ENCODE results near the gene RGMA.
"Not testable (repeated sequence)": the region's sequence is repeated elsewhere in the genome, so short reads cannot be mapped to it uniquely, and the experiment has no call there.

The RGMA gene

GRCh38 chr15:93046120-93046519 is 42.9 kb downstream of the RGMA start:
- DNase-seq: no peak

- no peak for DNase-seq
Measured at GRCh38 chr15:93045191-93045785, 43.7 kb downstream of the RGMA start.

- no peak for DNase-seq
Measured at GRCh38 chr15:93044301-93045190, 44.5 kb downstream of the RGMA start.

DNA sequence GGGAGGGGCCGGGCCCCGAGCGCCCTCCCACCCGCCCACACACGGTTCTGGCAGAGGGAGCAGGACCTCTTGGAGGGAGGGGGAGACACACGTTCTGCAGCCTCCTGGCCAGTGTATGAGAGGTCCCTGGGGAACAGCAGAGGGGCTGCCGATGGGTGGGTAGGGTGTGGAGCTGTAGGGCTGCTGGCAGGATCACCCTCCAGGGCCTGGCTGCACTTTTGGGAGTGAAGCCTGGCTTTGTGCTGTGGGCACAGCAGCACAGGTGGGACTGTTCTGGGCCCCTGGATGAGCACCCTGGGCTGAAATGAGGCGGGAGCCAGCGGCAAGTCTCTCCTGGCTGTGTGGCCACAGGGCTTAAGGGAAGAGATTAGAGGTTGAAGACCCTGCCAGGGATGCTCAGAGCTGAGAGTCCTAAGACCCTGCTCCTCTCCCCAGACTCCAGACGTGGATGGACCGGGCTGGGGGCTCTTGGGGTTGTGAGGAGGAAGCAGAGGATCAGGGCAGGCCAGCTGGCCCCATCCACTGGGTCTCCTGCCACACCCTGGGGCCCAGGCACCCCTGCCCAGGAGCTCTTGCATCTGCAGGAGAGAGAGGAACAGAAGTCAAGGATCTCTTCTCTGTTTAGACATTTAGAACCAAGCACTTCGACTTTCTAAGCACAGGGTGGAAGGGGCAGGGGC is 45.2 kb downstream of the RGMA start:
- DNase-seq: no peak

DNA sequence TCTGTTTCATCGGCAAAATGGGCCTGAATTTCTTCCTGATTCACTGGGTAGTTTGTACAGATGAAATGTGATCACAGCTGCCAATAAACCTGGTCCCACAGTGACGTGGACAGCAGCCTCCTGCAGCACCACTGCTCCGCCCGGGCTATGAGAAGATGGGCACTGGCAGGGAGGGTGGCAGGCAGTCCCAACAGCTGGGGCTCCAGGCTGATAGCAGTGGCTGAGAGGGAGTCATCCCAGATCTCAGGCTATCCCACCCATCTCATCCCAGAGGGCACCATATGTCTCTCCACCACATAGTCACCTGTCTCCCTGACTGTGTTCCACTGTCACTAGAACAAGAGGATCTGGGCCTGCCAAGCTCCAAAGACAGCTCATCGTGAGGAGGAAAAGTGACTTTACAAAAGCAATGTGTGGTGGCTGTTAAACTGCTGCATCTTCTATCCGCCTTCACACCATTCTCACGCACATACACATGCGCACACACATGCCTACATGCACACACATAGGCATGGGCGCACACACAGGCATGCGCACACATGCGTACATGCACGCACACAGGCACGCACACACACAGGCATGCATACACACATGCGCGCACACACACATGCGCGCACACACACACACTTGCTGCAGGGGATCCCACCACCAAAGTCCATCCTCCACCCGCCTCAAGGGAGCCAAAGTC is 46.2 kb downstream of the RGMA start:
- DNase-seq: no peak

DNA sequence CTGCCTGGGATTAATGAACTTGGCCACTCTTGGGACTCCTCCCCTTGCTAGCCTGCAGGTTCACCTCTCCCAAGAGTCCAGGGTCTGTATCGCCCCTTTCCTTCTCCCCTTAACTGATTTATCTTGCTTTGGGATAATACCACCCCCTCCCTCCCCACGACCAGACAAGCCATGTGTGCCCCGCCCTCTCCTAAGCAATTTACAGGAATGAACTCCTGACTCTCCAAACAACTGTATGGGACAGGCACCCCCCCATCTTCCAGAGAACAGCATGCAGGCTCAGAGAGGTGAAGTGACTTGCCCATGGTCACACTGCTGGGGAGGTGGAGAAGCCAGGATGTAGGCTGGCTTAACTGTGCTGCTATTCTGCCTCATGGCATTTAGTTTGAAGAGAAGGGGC is 46.8 kb downstream of the RGMA start:
- DNase-seq: no peak

DNA sequence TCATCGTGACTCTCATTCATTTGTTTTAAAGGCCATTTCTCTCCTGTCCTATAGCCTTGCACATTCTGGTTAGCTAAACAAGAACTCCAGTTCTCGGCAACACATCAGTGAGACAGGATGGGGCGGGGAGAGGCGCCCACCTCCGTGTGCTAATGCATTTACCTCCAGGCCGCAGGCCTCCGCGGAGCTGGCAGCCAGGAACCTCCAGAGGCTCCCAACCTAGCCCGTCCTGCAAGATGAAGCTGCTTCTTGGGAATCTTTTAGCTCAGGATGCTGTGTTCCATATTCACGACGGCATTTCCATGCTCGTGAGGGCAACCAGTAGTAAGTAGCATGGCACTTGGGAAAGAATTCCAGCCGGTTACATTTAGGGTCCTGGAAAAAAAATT is 47.9 kb downstream of the RGMA start:
- DNase-seq: no peak

DNA sequence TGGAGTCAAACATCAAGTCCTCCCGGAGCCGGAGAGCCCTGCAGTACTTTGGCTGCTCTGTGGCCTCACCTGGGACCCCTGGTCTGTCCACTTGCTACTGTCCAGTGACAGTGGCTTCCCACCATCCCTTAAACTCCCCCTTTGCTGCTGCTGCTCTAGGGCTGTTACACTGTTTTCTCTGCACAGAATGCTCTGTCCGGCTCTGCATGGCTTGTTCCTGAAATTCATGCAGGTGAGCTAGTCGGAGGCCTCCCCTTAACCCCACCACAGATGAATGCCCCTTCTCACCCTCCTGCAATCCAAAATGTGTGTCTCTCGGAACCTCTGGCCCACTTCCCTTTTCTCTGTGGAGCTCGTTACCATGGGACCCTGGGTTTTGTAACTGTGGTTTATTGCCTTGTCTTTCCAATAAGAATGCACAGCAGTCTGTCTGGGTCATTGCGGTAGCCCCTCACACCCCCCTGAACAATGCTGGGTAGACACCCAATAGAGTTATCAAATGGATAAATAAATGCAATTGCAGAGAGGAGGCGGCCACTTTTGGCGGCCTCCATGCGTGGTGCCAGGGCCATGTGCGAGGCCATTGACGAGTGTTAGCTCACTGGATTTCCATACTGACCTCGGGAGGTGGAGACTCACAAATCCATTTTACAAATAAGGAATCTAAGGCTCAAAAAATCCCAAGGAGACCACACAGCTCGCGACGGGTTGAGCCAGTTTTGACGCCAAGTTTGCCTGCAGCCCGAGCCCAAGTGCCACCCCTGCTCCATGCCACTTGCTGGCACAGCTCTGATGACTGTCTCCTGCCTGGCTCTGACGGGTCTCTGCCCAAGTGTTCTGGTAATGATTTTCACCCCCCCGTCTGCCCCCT is 48.5 kb downstream of the RGMA start:
- no peak for DNase-seq

GRCh38 chr15:93039562-93040287 is 49.3 kb downstream of the RGMA start:
- not testable (repeated sequence) for DNase-seq

DNA sequence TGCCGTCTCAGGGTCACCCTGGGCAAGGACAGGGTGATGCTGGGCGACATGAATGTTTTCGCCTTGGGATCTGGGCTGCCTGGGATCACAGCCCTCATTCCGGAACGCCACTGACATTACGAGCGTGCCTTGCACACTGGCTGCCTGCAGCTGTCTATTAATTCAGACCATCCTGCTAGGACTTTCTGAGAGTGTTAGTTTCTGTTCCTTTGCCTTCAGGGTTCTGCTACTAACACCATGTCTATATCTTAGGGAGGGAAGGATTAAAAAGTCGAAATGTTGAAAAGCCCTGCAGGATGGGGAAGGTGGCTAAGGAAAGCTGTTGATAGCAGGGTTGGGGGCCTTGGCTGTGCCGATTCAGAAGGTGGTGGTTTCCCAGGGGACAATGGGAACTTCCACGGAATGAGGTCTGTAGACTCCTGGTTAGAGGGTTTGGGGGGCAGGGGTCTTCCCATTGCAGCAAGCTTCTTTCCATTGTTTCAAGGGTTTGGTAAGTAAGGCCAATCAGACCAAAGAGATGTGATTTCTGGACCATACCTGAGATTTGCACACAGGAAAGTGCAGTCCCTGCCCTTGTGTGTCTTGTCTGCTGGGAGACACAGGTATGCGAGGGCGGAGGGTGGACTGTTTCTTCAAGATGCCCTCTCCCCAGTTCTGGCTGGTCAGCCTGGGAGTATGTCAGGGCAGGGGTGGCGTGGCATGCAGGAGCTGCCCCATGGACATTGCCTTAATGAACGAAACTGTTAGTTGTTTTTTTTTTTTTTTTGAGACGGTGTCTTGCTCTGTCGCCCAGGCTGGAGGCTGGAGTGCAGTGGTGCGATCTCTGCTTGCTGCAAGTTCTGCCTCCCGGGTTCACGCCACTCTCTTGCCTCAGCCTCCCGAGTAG is 50.9 kb downstream of the RGMA start:
- no peak for DNase-seq

DNA sequence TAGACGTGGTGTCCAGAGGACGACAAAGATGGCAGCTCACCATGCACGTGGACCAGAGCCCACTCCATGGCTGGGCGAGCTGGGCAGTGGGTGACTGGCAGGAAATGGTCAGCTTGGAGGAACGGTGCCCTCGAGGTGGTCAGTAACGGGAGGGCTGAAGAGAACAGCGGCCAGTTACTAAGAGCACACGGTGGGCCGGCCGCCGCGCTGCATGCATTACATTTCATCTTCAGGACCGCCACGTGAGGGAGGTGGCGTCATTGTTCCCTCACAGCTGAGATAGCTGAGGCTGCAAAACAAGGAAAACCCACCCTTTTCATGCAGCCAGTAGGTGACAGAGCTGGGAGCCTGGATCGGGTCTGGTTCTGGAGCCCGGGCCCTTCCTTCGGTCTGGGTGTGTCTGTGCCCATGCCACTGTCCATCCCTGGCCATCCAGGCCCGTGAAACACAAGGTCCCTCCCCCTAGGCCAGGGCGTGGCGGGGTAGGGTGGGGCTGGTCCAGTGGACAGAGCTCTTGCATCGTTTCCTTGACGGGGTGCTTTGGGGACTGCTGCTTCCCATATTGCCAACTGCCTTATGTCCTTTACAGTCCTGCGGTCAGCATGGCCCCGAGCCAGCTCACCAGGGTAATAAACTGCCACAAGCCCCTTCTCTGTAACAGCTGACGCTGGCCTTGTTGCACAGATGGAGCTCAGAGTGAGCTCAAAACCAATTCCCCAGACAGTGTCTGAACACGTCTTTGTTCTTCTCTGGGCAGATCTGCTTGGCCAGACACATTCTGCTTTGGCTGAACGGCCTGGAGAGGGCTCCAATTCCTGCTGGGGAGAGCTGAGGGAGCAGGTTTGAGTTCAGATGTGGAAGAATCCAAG is 51.8 kb downstream of the RGMA start:
- DNase-seq: no peak

DNA sequence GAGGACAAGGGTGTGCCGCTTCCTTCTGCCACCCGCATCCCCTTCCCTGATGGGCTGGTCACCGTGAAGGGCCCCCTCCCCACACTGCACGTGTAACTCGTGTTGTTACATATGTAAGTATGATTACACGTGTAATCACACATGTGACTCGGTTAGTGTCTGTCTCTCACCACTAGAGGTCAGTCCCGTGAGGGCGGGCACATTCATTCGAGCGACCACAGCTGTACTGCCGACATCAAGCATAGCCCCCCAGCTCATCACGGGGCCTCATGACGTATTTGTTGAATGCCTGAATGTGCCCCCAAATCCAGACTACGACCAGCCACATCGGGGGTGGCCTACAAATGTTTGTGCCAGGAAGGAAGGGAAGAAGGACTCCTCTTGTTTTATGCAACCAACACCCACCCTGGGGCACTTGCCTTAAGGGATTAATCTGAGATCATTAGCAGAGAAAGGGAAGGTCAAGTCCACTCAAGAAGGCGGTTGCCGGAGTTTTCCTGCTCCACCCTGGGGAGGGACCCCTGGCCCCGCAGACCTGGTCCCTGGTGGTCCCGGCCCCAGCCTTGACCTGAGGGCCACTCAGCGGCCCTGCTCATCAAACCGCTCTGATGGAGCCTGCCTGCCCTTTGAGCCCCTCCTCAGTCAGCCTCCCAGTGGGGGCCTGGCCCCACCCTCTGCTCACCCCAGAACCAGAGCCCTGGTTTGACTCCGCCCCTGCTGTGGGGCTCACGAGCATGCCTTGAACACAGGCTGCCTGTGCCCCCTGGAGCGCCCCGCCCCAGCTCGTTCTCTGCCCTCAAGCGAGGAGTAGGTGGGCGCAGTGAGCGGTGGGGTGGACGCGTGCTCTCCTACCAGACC is 52.8 kb downstream of the RGMA start:
- peak; percentile 69 to 70 for DNase-seq

GRCh38 chr15:93035092-93035915 is 53.7 kb downstream of the RGMA start:
- DNase-seq: no peak

DNA sequence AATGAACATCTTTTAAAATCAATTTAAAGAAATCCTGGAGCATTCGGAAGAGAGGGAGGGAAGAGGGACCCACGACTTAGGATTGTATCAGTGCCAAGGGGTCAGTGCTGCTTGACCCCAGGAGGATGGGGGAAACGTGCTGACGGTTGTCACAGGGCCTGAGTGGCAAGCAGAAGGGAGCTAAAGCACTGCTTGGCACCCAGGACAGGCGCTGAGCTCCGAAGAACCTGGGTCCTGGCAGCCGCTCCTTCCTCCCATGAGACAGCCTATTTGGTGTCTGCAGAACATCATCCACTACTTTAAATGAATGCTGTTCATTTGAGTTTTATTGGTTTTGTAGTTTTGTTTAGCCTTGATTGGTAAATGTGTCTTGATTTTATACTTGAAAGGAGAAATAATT is 54.5 kb downstream of the RGMA start:
- no peak for DNase-seq

- DNase-seq: no peak
Measured at GRCh38 chr15:93033434-93034045, 55.5 kb downstream of the RGMA start.

DNA sequence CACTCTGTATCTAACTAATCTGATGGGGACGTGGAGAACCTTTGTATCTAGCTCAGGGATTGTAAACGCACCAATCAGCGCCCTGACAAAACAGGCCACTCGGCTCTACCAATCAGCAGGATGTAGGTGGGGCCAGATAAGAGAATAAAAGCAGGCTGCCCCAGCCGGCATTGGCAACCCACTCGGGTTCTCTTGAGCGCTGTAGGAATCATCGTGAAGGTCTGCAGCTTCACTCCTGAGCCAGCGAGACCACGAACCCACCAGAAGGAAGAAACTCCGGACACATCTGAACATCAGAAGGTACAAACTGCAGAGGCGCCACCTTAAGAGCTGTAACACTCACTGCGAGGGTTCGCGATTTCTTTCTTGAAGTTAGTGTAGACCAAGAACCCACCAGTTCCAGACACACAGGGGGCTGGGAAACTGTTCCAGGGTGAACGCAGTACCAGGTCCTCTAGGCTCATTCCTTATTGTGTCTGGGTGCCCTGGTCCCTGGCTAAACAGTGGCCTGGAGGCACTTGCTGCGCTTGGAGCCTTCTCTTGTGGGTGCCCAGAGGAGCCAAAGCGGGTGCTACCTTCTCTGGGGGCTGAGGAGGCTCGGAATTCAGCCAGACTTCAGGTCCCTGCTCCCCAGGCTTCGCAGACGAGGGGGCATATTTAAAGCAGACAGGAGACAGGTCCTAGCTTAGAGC is 56.4 kb downstream of the RGMA start:
- not testable (repeated sequence) for DNase-seq
